Fibroblast of lung (primary cell): ENCODE measurements around the gene COL26A1. TPM values are rescaled to one million over a fixed set of nuclear protein-coding genes. Genes with fewer than 3 reads are reported as not detected.

ENCODE experiments used
- DNase-seq, 2 donors: peaks; one replicate each; pipeline versions ENCODE4 v3.0.0 to v3.0.0-alpha.2; 2010; ENCODE audit warnings: low read depth in 2 of 2
- H2AFZ ChIP-seq: 2 replicates; pipeline ENCODE4 v1.5.1; 2012; ENCODE audit warnings: low read length, control low read depth, inconsistent platforms
- H3K27ac ChIP-seq: 2 replicates; pipeline ENCODE4 v1.5.1; 2011; ENCODE audit warnings: low read length, control low read depth; ENCODE audit not compliant: insufficient read depth
- H3K27me3 ChIP-seq: 2 replicates; pipeline ENCODE4 v1.5.1; 2011; ENCODE audit warnings: mild to moderate bottlenecking, low read length; ENCODE audit not compliant: control insufficient read depth, insufficient read depth
- H3K36me3 ChIP-seq: 2 replicates; pipeline ENCODE4 v1.5.1; 2011; ENCODE audit warnings: low read length; ENCODE audit not compliant: control insufficient read depth, insufficient read depth
- H3K4me1 ChIP-seq: 2 replicates; pipeline ENCODE4 v1.5.1; 2011; ENCODE audit warnings: low read length; ENCODE audit not compliant: control insufficient read depth, insufficient read depth; ENCODE audit errors: extremely low read depth
- H3K4me2 ChIP-seq: 2 replicates; pipeline ENCODE4 v1.5.1; 2011; ENCODE audit warnings: low read length, control low read depth; ENCODE audit not compliant: insufficient read depth; ENCODE audit errors: extremely low read depth
- H3K4me3 ChIP-seq, 4 experiments: fragments of 200-600 bp in 1 of 4; sonication (generic) in 1 of 4; replicated peaks in 1 of 4; 2 replicates each; pipeline ENCODE4 v1.5.1; 2011 to 2016; ENCODE audit warnings: low read length in 4 of 4, low read depth in 3 of 4, mild to moderate bottlenecking in 3 of 4, control low read depth in 2 of 4, inconsistent platforms in 1 of 4, mixed read lengths in 1 of 4; ENCODE audit not compliant: insufficient read depth in 1 of 4; ENCODE audit errors: control extremely low read depth in 1 of 4
- H3K79me2 ChIP-seq: 2 replicates; pipeline ENCODE4 v1.5.1; 2012; ENCODE audit warnings: mild to moderate bottlenecking, low read length, inconsistent platforms; ENCODE audit not compliant: control insufficient read depth, insufficient read depth
- H3K9ac ChIP-seq: 2 replicates; pipeline ENCODE4 v1.5.1; 2011; ENCODE audit warnings: mild to moderate bottlenecking, low read length, control low read depth; ENCODE audit not compliant: insufficient read depth
- H3K9me3 ChIP-seq: 2 replicates; pipeline ENCODE4 v1.5.1; 2012; ENCODE audit warnings: low read depth, low read length; ENCODE audit not compliant: control insufficient read depth, insufficient read depth
- H4K20me1 ChIP-seq: 2 replicates; pipeline ENCODE4 v1.5.1; 2011; ENCODE audit warnings: low read length; ENCODE audit not compliant: control insufficient read depth, insufficient read depth; ENCODE audit errors: extremely low read depth
- CTCF ChIP-seq, 2 donors: IDR thresholded peaks in 1 of 2; conservative IDR thresholded peaks in 1 of 2; 1 replicate in 1 of 2; 2 replicates in 1 of 2; pipeline ENCODE4 v1.5.1; 2011 to 2012; ENCODE audit warnings: low read length in 2 of 2, control low read depth in 1 of 2, inconsistent platforms in 1 of 2, low read depth in 1 of 2, mild to moderate bottlenecking in 1 of 2
- EZH2 ChIP-seq: IDR thresholded peaks from 2 replicates; pipeline ENCODE4 v1.5.1; 2012; ENCODE audit warnings: low read length, control low read depth, mild to moderate bottlenecking; ENCODE audit errors: missing control alignments
- polyA plus RNA-seq, 2 donors: library from polyadenylated mRNA; depleted of rRNA in 1 of 2; stranded (reverse) in 1 of 2; unstranded in 1 of 2; fragments of >200 nt; gene quantifications; 2 replicates each; pipeline ENCODE4 v1.2.1, GENCODE V29; 2011 to 2012; ENCODE audit warnings: missing spikeins in 1 of 2
- total RNA-seq: library from RNA; depleted of rRNA; stranded (reverse); fragments of >200 nt; gene quantifications from 2 replicates; pipeline ENCODE4 v1.2.1, GENCODE V29; 2014

Gene COL26A1
- total and polyA plus RNA-seq, 2 donors (not counting 1 experiment from before 2014, with no cell fraction given) = 0.06 TPM; not detected in 1

- Histone ChIP-seq H3K4me1 (no peaks in the 10 kb centered on the region), H3K27me3 (no peaks in the 10 kb centered on the region), H3K4me3 (no peak overlapping the region), H3K79me2 (no peaks in the 10 kb centered on the region), H4K20me1 (no peaks in the 10 kb centered on the region), H3K9ac (no peak overlapping the region), H3K27ac (no peak overlapping the region), H3K4me2 (no peak overlapping the region), H2AFZ (no peak overlapping the region), H3K36me3 (no peaks in the 10 kb centered on the region), H3K9me3 (no peaks in the 10 kb centered on the region)
- TF ChIP-seq EZH2 (no peak), CTCF (conservative IDR thresholded peaks at IDR 0.05 in 1 of 2, IDR thresholded peaks at IDR 0.05 in 1 of 2; ENCODE audit: low read depth in 1 of 2, low read length in 2 of 2) (no peak)
- DNase-seq = no peak
Measured at GRCh38 chr7:101332026-101332425, 30.6 kb upstream of the COL26A1 start.

GRCh38 chr7:101333912-101334311, 28.8 kb upstream of the COL26A1 start:
- TF ChIP-seq CTCF (conservative IDR thresholded peaks at IDR 0.05 in 1 of 2, IDR thresholded peaks at IDR 0.05 in 1 of 2; ENCODE audit: low read depth in 1 of 2, low read length in 2 of 2) (no peak), EZH2 (no peak)
- H3K4me2 ChIP-seq = no peak overlapping the region
- H4K20me1 ChIP-seq = no peaks in the 10 kb centered on the region
- H3K27me3 ChIP-seq = no peaks in the 10 kb centered on the region
- no peak overlapping the region for H2AFZ ChIP-seq
- no peaks in the 10 kb centered on the region for H3K4me1 ChIP-seq
- no peak overlapping the region for H3K9ac ChIP-seq
- H3K27ac ChIP-seq = no peak overlapping the region
- H3K4me3 ChIP-seq = no peak overlapping the region
- no peaks in the 10 kb centered on the region for H3K36me3 ChIP-seq
- H3K79me2 ChIP-seq = no peaks in the 10 kb centered on the region
- no peak for DNase-seq
- no peaks in the 10 kb centered on the region for H3K9me3 ChIP-seq

DNA sequence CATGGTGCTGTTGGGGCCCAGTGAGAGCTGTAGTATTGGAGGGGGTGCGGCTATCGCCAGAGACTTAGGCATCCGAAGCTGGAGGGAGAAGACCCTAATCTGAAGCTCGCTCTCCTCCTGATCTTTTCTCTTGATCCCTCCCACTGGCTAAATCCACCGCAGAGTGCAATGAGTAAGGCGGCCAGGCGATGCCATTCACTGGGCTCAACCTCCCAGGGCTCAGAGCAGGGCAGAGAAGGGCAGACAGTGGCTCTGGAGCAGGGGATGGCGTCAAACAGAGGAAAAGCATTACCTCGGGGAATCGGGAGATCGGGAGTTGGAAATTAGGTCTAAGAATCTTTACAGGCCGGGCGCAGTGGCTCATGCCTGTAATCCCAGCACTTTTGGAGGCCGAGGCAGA, 22.3 kb upstream of the COL26A1 start:
- TF ChIP-seq CTCF (conservative IDR thresholded peaks at IDR 0.05 in 1 of 2, IDR thresholded peaks at IDR 0.05 in 1 of 2; ENCODE audit: low read depth in 1 of 2, low read length in 2 of 2) (no peak), EZH2 (no peak)
- H3K27me3 ChIP-seq = no peaks in the 10 kb centered on the region
- no peaks in the 10 kb centered on the region for H3K9me3 ChIP-seq
- H3K27ac ChIP-seq = no peak overlapping the region
- no peaks in the 10 kb centered on the region for H3K79me2 ChIP-seq
- no peaks in the 10 kb centered on the region for H4K20me1 ChIP-seq
- no peaks in the 10 kb centered on the region for H3K4me1 ChIP-seq
- no peak overlapping the region for H3K4me3 ChIP-seq
- DNase-seq = no peak
- no peaks in the 10 kb centered on the region for H3K36me3 ChIP-seq
- no peak overlapping the region for H3K9ac ChIP-seq
- no peak overlapping the region for H3K4me2 ChIP-seq
- H2AFZ ChIP-seq = no peak overlapping the region
